HG03064 (cell line): Measurements from ENCODE around the gene SPRN.
"Not testable (repeated sequence)": the region's sequence is repeated elsewhere in the genome, so short reads cannot be mapped to it uniquely, and the experiment has no call there.

ENCODE experiments used
- ATAC-seq: cut with Tn5 transposase; IDR thresholded peaks from one replicate; pipeline ENCODE4 v1.9.1; 2021; ENCODE audit warnings: low read depth; ENCODE audit not compliant: unreplicated experiment

Gene SPRN

DNA sequence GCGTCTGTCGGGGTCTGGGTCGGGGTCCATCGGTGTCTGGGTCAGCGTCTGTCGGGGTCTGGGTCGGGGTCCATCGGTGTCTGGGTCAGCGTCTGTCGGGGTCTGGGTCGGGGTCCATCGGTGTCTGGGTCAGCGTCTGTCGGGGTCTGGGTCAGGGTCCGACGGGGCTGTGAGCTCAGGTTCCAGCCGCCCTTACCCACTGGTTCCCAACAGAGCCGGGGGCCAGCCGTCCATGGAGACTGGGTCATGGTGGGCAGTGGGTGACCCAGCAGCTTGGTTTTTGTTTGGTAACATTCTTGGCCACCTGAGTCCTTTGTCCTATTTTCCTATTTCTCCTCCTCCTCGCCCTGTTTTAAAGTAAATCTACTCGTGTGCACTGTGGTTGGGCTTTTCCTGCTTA, 16.9 kb upstream of the SPRN start:
- ATAC-seq, result not testable (repeated sequence)

DNA sequence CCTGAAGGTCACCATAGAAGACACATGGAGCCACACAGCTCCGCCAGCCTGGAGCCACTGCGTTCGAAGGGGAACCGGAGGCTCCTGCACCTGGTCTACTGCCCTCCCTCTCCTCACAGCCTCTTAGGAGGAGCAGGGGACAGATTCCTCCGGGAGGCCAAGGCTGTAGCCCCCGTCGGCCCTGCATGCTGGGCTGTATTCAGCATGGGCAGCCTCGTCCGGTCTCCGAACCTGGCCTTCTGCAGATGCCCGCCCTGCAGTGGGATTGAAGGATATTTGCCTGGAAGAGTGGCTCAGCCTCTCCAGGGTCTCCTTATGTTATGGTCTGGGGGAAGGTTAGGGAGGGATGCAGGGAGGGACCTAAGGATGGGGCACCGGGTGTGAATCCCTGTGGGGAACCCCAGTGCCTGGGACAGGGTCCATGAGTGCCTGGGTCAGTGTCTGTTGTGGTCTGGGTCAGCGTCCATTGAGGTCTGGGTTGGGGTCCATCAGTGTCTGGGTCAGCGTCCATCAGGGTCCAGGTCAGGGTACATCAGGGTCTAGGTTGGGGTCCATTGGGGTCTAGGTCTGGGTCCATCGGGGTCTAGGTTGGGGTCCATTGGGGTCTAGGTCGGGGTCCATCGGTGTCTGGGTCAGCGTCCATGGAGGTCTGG, 16.3 kb upstream of the SPRN start:
- no peak for ATAC-seq

DNA sequence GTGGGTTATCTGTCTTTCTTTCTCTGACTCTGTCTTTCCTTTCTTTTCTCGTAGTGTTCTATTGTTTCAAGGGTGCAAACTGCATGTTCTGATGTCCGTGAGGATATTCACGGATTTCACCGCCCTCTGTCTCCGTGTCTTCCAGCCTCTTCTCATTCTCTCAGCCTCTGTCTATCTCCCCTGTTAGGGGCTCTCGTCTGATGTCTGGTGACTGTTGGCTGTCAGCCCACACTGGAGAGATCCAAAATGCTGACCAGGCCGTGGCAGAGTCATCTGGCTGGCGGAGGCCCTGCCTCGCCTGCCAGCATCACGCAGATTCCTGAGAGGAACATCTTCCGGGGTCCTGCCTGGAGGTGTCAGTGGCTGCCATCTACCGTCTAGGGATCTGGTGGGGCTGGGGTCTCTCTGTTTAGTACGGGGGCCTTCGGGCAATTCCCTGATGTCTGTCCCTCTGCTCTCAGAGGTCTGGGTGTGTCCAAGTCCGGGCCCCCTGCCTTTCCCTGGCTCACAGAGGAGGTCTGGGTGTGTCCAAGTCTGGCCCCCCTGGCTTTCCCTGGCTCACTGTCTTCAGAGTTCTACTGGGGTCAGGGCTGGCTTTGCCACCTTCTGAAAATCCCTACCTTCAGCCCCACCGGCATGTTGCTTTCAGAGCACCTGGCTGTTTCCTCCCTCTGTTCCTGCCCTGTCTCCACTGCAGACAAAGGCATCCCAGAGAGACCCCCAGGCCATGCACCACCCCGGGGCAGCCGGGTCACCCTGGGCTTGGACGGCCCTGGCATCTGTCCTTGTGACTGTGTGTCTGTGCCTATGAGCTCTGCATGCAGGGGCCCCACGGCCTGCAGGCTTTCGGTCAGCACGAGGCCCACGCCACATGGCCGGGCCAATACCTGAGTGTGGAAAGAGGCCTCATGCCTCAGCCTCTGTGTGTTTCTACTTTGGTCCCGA, 15.4 kb upstream of the SPRN start:
- ATAC-seq, result no peak

DNA sequence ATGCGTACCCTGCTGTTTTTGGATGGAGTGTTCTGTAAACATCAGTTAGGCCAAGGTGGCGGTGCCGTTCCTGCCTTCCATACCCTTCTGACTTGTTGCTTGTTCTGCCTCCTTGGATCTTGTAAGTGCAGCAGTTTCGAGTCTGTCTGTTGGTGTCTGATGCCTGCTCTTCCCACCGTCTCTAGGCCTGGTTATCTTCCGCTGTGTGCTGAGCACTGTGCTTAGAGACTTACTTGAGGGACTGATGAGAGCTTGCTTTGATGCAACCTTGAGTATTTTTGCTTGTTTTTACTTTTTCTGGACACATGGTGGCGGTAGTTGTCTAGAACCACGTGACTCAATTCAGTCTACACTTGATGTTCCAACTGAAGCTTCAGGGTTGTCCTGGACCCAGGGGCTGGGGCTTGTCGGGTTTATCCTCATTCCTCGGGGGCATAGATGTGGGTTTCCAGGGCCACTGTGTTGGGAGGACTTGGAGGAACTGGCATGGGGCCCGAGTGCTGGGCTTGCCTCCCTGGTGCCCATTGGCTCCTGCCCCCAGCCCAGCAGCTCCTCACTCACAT, 14.4 kb upstream of the SPRN start:
- ATAC-seq, result no peak

DNA sequence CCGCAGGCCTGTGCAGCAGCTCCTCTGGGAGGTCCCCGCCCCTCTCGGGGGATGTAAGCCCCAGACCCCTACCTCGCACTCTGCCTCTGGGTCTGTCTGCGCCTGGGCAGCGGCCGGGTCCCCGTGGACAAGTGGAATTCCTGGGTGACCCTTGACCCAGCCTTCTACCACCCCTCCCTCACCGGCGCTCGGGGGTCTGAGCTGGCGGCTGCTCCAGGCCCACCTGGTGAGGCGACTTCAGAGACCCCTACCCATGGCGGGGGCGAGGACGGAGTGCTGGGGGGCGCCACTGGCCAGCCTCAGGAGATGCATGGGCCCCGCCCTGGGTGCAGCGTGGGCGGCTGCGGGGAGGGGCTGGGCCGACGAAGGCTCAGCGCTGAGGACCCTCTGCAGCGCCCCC, 8.4 kb upstream of the SPRN start:
- ATAC-seq, result not testable (repeated sequence)

DNA sequence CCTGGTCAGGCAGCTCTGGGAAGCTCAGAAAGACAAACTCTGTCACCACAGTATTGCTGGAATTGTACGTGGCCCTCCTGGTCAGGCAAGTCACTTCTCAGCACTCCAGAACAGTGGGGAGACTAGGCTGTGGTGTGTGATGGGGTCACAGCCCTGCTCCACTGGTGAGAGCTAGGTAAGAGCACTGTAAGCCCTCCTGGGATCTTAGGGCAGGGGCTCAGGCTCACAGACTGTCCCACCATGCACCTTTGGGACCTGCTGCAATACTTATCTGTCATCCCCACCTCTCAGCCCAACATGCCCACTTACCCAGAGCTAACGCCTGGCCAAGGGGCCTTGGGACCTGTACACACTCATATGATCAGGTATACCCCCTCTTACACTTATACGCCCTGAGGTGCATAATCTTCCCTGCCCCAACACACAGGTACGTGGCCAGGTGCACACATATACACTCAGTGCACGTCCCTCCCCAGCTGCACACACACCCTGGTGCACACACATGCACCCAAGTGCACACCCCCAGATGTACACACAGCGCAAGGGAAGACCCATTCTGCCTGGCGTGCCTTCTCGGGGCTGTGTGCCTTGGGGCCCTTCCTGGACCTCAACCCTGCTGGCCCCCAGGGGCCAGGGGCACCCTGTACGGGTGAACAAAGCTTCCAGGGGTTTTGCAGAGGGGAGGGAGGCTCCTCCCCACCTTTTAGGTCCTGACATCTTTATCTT, 7.6 kb upstream of the SPRN start:
- ATAC-seq, result not testable (repeated sequence)

DNA sequence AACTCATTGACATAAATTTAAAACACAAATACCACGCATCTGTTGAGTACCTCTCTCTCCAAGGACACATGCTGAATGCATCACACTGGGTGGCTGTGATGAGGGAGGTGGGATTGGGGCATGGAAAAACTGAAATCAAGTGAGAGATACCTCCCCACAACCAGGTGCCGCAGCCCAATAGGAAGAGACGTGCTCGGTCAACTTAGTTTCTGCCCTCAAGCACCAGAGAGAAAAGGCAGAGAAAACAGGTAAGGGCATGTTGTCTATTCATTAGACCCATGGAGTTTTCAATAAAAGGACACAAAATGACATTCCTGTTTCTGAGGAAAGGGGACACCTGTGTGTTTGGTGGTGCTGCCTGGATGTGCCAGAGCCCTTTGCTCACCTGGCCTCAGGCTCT, 5.1 kb upstream of the SPRN start:
- ATAC-seq, result not testable (repeated sequence)

DNA sequence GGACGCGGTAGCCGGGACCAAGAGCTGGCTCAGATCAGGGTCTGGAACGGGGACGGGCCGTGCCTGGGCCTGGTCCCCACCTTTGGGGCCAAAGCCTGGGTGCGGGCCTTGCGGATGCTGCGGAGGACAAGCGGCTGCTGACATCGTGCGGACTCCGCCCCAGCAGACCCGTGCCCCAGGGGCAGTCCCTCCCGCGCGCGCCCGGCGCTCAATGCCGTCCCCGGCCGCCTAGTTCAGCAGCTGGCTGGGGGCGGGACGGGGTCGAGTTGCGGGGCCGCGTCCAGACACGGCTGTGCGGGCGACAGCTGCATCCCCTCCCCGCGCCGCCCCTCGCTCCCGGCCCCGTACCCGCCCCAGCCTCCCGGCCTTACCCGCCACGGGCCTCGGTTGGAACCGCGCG, 323 bp downstream of the SPRN start:
- not testable (repeated sequence) for ATAC-seq

DNA sequence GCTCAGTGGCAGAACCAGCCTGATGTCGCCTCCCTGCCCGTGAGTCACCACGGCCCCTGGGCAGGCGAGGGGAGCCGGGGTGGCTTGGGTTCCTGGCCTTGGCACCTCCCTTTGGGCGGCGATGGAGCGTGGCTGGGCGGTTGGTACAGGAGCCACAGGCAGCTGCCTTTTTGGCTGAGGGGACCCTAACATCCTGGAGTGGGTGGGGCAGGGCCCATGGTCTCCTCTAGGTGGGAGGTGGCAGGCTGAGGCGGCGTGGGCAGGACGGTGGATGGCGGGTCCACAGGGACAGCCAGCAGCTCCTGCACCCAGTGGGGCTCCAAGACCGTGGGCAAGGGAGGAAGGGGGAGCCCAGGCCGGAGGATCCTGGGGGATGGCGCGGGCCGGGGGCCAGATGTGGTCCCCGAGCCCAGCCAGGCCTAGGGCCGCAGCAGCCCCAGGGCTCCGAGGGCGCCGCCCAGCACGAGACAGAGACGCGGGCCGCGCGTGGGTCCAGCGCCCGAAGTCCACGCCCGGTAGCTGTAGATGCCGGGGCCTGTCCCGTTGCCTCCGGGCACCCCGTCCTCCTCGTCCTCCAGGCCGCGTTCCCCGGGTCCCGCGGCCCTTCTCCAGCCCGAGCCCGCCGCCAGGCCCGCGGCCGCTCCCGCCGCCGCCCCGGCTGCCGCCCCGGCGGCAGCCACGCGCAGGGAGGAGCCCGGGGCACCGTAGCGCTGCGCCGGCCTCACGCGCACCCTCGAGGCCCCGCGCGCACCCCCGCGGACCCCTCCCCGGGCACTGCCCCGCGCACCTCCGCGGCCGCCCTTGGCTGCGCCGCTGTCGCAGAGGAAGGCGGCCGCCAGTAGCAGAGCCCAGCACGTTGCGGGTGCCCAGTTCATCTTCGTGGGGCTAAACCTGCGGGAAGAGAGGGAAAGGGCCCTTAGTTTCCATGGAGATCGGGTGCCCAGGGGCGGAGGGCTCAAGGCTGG, 1.3 kb downstream of the SPRN start:
- ATAC-seq, result no peak

DNA sequence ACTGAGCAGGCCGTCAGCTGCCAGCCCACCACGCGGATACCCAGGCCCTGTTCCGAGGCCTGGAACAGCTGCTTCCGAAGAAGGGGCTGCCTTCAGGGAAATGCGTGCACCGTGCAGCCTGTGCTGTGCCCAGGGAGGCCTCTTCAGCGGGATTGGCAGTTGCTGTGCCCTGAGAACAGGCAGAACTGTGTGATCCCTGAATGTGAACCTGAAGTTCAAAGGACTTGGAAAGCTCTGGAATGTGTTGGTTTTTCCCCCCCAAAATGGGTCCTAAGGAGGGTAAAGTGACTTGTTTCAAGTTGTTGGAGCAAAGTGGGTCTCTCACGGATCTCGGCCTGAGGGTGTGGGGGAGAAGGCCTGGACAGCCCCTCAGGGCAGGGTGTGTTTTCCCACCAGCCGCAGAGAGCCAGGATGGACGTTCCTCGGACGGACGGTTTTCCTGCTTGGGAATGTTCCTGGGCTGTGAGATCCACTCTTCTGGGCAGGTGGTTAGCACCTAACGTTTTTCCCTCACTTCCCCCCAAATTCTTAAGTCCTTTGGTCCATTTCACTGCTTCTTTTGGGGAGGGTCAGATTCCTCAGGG, 2.1 kb downstream of the SPRN start:
- ATAC-seq, result no peak

DNA sequence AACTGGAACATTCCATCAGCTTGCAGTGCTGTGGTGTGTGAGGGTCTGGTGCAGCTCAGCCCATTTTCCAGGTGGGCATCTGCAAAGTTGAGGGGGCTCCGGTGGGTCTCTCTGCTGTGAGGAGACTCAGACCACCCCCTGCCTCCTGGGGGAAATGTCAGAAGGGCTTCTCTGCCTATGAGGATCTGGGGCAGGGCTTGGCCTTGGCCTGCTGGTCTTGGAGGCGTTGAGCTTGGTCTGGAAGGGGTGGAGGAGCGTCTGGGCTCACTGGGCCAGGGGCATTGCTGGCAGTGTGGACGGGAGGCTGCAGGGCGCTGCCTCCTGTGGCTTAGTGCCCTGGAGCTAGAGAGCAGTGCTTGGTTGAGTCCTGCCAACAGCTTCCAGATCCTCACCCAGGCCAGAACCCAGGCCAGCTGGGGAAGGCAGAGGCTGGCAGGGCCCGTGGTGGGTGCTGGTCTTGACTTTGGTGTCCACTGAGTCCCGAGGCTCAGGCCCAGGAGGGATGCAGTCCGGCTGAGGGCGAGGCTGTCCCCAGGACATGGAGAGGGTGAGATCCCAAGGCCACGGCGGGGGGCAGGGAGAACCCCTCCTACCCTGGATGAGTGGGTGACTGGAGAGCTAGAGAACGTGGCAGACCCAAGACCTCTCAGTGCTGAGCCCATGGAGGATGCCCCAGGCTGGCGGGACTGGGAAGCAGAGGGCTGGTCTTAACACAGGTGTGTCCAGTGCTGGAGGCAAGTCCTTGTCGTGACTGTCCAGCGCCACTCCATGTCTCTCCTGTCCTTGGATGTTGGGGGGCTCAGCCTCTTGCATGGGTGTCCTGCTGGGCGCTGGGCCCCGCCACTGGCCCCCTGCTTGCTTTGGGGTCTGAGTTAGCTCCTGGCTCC, 2.8 kb downstream of the SPRN start:
- ATAC-seq, result no peak

DNA sequence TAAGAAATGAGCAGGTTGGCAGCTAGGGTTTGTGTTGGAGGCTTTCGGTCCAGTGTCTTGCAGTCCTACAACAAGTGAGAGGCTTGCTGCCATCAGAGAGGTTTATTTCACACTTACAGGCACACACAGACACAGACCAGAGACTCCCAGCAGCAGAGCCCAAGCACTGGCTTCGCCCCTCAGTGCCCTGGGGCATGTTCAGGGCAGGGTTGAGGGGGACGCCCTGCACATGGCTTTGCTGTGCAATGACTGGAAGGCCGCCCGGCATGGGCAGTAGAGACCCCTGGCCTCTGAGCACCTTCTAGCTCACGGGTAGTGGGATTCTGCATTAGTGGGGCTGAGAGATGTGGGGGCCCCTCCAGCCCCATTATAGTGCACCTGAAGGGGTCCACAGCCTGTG, 3.8 kb downstream of the SPRN start:
- ATAC-seq, result no peak

DNA sequence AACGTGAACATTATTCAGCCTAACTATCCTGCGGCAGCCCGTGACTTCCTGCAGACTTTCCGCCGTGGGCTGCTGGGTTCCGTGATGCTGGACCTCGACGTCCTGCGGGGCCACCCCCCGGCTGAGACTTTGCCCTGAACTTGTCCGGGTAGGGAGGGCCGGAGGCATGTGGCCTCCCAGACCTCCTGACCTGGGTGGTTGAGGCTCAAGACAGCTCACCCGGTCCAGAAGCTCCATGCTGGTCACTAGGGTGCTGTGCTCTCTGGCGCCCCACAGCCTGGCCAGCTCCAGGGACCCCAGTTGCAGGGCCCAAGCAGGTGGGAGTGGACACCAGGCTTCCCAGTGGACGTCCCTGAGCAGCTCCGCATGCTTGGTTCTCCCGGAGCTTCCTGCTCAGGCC, 4.4 kb downstream of the SPRN start:
- no peak for ATAC-seq

DNA sequence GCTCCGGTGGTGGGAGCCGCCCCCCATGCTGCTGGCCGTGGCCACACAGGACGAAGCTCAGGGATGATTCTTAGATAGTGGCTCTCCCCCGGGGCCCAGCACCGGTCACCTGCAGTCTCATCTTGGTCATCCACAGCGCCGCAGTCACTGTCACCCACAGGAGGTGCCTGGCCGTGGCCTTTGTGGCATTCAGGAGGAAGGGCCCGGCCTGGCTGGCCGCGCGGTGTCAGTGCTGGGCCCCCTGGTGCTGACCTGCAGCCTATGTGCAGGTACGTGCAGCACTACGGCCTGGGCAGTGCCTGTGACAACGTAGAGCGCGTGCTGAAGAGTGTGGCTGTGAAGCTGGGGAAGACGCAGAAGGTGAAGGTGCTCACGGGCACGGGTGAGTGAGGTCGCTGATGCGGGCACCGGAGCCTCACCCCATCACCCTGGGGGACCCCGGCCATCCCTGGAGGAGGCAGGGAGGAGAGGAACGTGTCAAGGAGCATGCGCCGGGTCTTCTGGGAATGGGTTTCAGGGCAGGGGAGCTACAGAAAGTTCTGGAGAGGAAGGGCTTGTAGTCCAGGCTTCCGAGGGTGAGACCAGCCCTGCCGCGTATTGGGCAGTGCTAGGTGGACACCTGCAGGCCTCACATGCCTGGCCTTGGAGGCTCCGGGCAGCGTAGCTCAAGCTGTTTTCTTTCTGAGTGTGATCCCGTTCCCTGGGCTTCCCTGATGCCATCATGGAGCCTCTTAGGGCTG, 5.0 kb downstream of the SPRN start:
- no peak for ATAC-seq

DNA sequence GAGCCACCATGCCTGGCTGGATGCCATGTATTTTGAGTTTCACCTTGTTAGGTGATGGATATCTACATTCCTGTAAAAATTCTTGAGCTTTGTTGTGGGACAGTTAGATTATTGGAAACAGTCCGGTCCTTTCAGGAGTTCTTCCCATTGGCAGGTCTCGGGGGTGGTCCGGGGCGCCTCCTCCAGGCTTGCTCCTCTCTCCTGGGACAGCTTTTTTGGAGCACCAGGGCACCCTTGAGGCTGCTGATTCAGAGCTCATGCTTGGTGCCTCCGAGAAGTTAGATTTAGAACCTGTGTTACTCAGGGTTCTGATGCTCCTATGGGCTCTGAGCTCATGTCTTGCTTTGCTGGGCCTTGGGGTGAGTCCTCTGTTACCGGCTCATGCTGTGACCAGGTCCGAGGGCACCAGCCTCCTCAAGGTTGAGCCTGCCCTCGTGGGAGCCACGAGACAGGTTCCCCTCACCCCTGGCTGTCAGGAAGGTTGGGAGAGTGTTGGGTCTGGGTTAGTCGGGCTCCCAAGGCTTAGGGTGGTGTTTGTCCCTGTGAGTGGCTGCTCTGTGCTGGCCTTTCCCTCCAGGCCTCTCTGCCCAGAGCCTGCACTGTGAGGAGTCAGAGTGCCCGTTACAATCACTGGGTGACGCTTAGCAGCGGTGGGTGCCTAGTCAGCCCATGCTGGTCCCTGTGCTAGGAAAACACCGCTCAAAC, 6.0 kb downstream of the SPRN start:
- no peak for ATAC-seq

DNA sequence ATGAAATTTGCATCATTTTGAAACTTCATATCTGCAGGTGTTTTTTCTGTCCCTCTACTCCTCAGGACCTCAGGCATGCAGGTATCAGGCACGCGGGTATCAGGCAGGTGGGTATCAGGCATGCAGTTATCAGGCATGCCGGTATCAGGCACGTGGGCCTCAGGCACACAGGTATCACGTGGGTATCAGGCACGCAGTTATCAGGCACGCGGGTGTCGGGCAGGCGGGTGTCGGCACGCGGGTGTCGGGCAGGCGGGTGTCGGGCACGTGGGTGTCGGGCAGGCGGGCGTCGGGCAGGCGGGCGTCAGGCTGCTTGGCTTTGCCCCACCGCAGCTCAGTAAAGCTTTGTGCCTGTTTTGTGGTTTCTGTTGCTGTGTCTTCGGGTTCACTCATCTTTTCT, 8.7 kb downstream of the SPRN start:
- no peak for ATAC-seq

DNA sequence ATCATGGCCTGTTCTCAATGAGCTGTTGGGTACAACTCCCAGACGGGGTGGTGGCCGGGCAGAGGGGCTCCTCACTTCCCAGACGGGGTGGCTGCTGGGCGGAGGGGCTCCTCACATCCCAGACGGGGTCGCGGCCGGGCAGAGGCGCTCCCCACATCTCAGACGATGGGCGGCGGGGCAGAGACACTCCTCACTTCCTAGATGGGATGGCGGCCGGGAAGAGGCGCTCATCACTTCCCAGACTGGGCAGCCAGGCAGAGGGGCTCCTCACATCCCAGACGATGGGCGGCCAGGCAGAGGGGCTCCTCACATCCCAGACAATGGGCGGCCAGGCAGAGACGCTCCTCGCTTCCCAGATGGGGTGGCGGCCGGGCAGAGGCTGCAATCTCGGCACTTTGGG, 10.0 kb downstream of the SPRN start:
- ATAC-seq, result not testable (repeated sequence)
